Measurements from ENCODE around the gene MDFI.

The MDFI gene

GRCh38 chr6:41647061-41647511 is 8.8 kb downstream of the MDFI start:
- FAIRE-seq, result no peak

DNA sequence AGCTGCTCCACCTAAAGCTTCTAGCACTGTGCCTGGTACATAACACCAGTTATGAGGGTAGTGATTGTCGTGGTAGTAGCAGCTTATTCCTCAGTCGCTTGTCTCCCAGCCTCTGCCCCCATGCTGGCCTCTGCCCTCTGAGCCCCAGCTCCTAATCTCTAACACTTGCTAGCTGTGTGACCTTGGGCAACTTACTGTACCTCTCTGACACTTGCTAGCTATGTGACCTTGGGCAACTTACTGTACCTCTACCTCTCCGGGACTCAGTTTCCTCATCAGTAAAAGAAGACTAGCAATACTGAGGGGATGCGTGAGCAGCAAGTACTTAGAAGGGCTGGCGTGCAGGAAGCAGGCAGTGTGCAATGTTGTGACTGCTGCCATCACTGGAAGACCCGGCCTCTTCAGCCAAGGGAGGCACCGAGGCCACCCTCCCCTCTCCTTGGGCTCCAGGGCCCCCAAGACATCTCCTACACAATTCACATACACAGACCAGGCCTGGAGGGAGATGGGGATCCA is 9.9 kb downstream of the MDFI start:
- no peak for DNase-seq (ENCODE audit: insufficient read length, low spot score)
- FAIRE-seq, result no peak

More at GRCh38 chr6:41647061-41647511, 8.8 kb downstream of the MDFI start:
- DNase-seq (ENCODE audit: insufficient read length, low spot score), result no peak

GRCh38 chr6:41648921-41649320 is 10.7 kb downstream of the MDFI start:
- FAIRE-seq (no peak), DNase-seq (ENCODE audit: insufficient read length, low spot score) (no peak)

DNA sequence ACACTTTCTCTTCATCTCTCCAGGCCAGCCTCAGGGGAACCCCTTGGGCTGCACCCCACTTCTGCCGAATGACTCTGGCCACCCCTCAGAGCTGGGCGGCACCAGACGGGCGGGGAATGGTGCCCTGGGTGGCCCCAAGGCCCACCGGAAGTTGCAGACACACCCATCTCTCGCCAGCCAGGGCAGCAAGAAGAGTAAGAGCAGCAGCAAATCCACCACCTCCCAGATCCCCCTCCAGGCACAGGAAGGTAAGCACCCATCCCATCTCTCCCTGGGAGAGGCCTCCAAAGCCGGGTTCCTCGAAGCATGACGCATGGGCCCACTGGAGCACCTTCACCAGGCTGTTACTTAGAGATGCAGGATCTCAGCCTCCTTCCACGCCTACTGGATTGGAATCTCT is 11.3 kb downstream of the MDFI start:
- DNase-seq (ENCODE audit: insufficient read length, low spot score) (no peak), FAIRE-seq (no peak)

- FAIRE-seq, result no peak
- no peak for DNase-seq (ENCODE audit: insufficient read length, low spot score)
Observed at GRCh38 chr6:41650120-41650519, 11.9 kb downstream of the MDFI start.

GRCh38 chr6:41651246-41651961 is 13.1 kb downstream of the MDFI start:
- no peak for FAIRE-seq

DNA sequence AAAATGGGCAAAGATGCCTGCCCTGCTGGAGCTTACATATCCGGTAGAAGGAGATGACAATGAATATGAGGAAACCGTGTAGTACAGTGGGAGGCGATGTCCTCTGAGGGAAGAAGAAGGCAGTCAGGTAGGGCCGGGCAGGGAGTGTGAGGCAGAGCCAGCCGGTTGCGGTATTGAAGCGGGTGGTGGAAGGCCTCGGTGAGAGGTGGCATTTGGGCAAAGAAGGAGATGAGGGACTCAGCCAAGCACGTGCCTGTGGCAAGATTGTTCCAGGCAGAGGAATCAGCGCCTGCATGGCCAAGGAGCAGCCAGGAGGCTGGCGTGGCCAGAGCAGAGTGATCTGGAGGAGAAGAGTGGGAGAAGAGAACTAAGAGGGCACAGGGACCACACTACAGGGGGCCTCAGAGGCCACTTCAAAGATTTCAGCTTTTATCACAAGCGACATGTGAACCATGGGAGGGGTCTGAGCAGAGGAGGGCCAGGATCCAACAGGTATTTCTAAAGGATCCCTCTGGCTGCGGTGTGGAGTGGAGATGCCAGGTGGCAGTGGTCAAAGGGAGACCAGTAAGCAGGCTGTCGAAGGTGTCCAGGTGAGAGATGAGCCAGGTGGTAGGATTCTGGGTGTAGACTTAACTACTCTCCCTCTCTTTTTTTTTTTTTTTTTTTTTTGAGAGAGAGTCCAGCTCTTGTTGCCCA is 13.8 kb downstream of the MDFI start:
- FAIRE-seq, result no peak
- DNase-seq (ENCODE audit: insufficient read length, low spot score), result no peak

More at GRCh38 chr6:41651246-41651961, 13.1 kb downstream of the MDFI start:
- no peak for DNase-seq (ENCODE audit: insufficient read length, low spot score)

- DNase-seq (ENCODE audit: insufficient read length, low spot score), result no peak
- no peak for FAIRE-seq
Observed at GRCh38 chr6:41652866-41653652, 14.8 kb downstream of the MDFI start.

GRCh38 chr6:41653691-41654090 is 15.4 kb downstream of the MDFI start:
- DNase-seq (ENCODE audit: insufficient read length, low spot score), result no peak
- FAIRE-seq, result no peak

- DNase-seq (ENCODE audit: insufficient read length, low spot score) (no peak), FAIRE-seq (no peak)
Observed at GRCh38 chr6:41654151-41654697, 16.0 kb downstream of the MDFI start.

DNA sequence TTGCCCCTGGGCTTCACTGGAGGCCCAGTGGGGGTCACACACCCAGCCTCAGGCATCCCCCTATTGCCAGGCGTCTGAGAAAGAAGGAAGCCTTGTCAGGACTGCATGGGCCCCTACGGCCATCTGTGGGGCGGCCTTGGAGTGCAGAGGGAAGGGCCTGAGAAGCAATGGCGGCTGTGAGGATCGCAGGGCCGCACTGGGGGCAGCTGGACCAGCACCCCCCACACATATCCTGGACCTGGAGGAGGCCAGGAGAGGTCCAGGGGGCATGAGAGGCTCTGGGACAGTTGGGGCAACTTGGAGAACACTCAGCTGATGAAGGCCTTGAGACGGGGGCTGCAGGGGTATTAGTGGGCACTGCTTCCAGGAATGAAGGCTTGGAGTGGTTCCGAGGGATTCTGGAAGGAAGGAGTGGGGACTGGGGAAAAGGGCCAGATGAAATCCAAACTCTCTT is 16.5 kb downstream of the MDFI start:
- FAIRE-seq (no peak), DNase-seq (ENCODE audit: insufficient read length, low spot score) (no peak)

- no peak for FAIRE-seq
- DNase-seq (ENCODE audit: insufficient read length, low spot score), result no peak
Observed at GRCh38 chr6:41655176-41655575, 16.9 kb downstream of the MDFI start.

GRCh38 chr6:41655646-41656001 is 17.4 kb downstream of the MDFI start:
- DNase-seq (ENCODE audit: insufficient read length, low spot score) (no peak), FAIRE-seq (no peak)

GRCh38 chr6:41656002-41656691 is 17.9 kb downstream of the MDFI start:
- DNase-seq (ENCODE audit: insufficient read length, low spot score), result peak; percentile 32
- FAIRE-seq, result peak; percentile 85

DNA sequence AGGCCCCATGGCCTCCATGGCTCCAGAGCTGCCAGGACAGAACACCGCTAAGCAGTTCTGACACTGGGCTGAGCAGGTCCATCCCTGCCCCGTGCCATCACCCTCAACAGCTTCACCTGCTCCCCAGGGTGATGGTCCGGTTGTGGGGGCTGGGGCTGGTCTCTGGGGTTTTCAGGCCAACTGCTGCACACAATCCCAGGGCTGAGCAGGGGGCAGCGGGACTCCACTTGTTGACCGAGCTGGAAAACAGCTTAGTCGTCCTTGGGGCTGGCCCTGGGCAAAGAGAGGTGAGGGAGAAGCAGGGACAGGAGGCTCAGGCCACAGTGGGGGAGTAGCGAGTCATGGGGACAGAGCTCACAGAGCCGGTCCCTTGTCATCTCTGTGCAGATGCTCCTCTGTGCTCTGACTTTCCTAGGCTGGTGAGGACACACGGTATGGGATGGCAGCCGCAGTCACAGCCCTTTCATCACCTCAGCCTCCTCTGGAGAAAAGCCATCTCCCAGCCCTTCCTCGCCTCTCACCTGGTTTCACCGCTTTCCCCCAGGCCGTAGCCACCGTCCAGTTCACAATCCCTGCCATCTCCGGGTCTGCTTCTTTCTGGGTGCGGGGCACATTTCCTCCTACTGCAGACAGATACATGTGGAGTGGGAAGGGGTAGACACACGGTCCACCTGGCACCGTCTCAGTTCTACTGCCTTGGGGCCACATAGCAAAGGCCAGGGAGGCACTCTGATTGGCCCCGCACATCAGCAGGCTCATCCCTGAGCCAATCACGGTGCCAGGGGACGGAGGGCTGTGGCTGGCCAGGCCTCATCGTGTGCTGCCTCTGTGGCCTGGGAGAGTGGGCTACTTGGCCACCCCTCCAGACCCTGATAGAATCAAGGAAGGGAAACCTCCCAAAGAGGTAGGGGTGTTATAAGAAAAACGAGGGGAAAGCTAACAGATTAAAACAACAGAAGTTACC is 19.1 kb downstream of the MDFI start:
- no peak for DNase-seq (ENCODE audit: insufficient read length, low spot score)
- FAIRE-seq, result peak; percentile 9

DNA sequence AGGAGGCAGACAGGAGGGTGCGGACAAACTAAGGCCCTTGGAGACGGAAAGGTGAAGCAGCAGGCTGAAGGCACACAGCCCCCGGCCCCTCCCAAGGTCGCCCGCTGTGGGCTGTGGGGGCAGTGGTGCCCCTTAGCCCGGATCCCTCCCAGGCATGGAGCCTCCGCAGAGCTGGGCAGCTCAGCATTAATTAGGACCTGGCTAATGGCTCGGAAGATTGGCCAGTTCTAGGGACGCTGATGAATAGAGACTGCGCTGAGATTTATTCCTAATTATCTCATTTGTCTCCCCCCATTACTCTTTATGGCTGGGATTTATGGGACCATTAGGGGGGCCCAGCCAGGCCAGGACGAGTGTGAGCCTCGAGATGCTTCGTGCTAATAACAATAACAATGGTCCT is 20.4 kb downstream of the MDFI start:
- no peak for DNase-seq (ENCODE audit: insufficient read length, low spot score)
- no peak for FAIRE-seq

- DNase-seq (ENCODE audit: insufficient read length, low spot score) (no peak), FAIRE-seq (no peak)
Observed at GRCh38 chr6:41659935-41660334, 21.7 kb downstream of the MDFI start.

GRCh38 chr6:41663568-41663967 is 25.3 kb downstream of the MDFI start:
- FAIRE-seq (no peak), DNase-seq (ENCODE audit: insufficient read length, low spot score) (no peak)

DNA sequence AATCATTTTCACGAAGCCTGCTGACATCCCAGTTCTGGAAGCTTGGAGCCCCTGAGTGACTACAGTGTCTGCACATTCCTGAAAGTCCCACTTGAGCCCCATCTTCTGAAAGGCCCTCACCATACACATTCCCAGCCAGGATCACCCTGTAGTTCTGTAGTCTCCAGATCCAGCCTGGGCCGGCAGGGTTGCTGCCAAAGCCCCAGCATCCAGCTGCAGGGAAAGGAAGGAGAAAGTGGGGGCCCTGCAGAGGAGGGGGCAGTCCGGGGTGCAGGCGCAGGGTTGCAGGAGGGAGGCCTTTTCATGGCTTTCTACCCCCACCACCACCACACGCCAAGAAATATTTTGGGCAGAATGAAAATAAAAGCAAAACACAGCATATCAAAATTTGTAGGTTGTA is 26.0 kb downstream of the MDFI start:
- no peak for DNase-seq (ENCODE audit: insufficient read length, low spot score)
- no peak for FAIRE-seq
